ENCODE data around the gene ANKS6. TPM values are rescaled to one million over a fixed set of nuclear protein-coding genes. Genes with fewer than 3 reads are reported as not detected.

ANKS6 gene
- 21.2 and 21.8 TPM in 2 replicates for total RNA-seq (2022)
- Bru-seq, nascent RNA = percentile 58 among the genes with signal in this experiment
- BruChase-seq, experiment 1, labeled RNA remaining after a 6-hour chase = percentile 54 among the genes with signal in this experiment
- percentile 59 among the genes with signal in this experiment for BruChase-seq, experiment 2, labeled RNA remaining after a 2-hour chase
- long read RNA-seq, full-length matches to known transcripts = 6 of 46 reads
- long read RNA-seq, partial matches to known transcripts = 17 of 46 reads
- long read RNA-seq, other reads (novel, unspliced or antisense) = 23 of 46 reads

DNA sequence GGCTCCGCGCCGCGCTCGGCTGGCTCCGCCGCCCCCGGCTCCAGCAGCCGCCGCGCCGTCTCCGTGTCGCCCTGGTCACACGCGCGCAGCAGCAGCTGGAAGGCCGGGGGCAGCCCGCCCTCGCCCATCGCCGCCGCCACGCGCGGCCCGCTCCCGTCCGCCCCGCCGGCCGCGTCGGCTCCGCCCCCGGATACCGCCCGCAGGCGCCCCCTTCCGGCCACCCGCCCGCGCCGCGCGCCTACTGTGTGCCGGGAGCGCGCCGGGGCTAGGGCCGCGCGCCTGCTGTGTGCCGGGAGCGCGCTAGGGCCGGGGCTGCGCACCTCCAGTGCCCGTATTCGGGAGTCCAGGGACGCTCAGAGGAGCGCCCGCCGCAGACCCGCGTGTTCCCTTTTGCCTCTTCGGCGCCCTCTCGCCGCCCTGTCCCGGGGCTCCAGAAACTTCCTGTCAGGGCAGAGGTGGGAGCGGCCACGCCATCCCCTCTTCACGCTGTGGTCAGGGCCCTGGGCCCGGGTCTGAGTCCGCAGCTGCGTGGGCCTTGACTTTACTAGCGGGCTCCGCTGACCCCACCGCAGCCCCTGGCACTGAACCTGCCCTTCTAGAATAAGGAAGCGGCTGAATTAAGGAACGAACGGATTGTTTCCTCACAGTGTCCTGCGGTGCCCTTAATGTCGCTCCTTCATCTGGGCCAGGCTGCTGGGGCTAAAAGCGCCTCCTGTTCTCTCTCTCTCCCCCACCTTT, at the start of gene ANKS6:
Gene ANKS6, minus strand, starts transcription at position 192 of the 738 bp plus-strand sequence. Its CDS starts 64 bp downstream, at position 128.
- Mint-ChIP-seq H3K4me3 (ENCODE audit: unreplicated experiment) (peak within 1 kb of the TSS; percentile 60), H3K27me3 (ENCODE audit: insufficient read depth, unreplicated experiment) (no peaks in the 10 kb centered on the region), H3K27ac (ENCODE audit: low read depth, unreplicated experiment) (no peak within 1 kb of the TSS), H3K4me1 (ENCODE audit: insufficient read depth, unreplicated experiment) (peaks cover 26% of the 10 kb centered on the region), H3K9me3 (ENCODE audit: unreplicated experiment) (no peaks in the 10 kb centered on the region), H3K36me3 (ENCODE audit: insufficient read depth, unreplicated experiment) (no peaks in the 10 kb centered on the region)
- TF ChIP-seq, protein P1, sequence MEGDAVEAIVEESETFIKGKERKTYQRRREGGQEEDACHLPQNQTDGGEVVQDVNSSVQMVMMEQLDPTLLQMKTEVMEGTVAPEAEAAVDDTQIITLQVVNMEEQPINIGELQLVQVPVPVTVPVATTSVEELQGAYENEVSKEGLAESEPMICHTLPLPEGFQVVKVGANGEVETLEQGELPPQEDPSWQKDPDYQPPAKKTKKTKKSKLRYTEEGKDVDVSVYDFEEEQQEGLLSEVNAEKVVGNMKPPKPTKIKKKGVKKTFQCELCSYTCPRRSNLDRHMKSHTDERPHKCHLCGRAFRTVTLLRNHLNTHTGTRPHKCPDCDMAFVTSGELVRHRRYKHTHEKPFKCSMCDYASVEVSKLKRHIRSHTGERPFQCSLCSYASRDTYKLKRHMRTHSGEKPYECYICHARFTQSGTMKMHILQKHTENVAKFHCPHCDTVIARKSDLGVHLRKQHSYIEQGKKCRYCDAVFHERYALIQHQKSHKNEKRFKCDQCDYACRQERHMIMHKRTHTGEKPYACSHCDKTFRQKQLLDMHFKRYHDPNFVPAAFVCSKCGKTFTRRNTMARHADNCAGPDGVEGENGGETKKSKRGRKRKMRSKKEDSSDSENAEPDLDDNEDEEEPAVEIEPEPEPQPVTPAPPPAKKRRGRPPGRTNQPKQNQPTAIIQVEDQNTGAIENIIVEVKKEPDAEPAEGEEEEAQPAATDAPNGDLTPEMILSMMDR (IDR thresholded peaks at IDR 0.05; ENCODE audit: unreplicated experiment) = peak; percentile 54
- ChIA-PET CTCF (interaction anchor here (0.6 to 2.1 kb wide), 5 partner anchors 8 to 481 kb away, joined by 3 to 10 read pairs (median 3); no protein-coding TSS in a partner anchor), POLR2A (no interaction called here)
- DNase-seq (ENCODE audit: unreplicated experiment) = peak; percentile 64
- intact Hi-C loops (cut with micrococcal nuclease) = no loop called here
- BruUV-seq (replicated peaks) = no TSS peak

DNA sequence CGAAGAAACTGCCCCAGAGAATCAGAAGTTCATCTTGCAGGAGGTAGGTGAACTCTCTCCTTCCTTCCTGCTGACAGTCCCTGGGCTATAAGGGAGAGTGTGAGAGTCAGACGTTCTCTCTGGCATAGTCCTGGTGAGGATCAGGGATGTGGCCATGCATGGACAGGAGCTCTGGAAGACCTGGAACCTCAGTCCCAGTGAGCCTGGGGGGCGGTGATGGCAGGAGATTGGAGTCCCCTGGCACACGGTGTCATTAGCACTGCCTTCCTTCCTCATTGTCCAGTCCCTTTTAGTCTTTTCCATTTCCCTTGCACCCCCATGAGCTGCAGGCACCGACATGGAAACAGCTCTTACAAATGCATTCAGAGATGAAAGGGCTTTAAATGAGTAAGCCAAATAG, 49.7 kb upstream of the ANKS6 start:
- Mint-ChIP-seq H3K27ac (ENCODE audit: low read depth, unreplicated experiment) (no peak overlapping the region), H3K9me3 (ENCODE audit: unreplicated experiment) (no peaks in the 10 kb centered on the region), H3K4me1 (ENCODE audit: insufficient read depth, unreplicated experiment) (peaks cover 10% of the 10 kb centered on the region), H3K27me3 (ENCODE audit: insufficient read depth, unreplicated experiment) (peaks cover 38% of the 10 kb centered on the region), H3K4me3 (ENCODE audit: unreplicated experiment) (no peak overlapping the region), H3K36me3 (ENCODE audit: insufficient read depth, unreplicated experiment) (no peaks in the 10 kb centered on the region)
- DNase-seq (ENCODE audit: unreplicated experiment) = no peak
- CTCF ChIA-PET = interaction anchor here (0.6 to 11.2 kb wide), 8 partner anchors 16 to 302 kb away, joined by 3 to 226 read pairs (median 3); no protein-coding TSS in a partner anchor
- intact Hi-C loops (cut with micrococcal nuclease) = loop anchor here (5.0 kb wide), 1 partner anchor 1751 kb away; no protein-coding TSS in a partner anchor
- no TSS peak for BruUV-seq (replicated peaks)
- POLR2A ChIA-PET = no interaction called here
- TF ChIP-seq, protein P1 (IDR thresholded peaks at IDR 0.05; ENCODE audit: unreplicated experiment) = no peak

DNA sequence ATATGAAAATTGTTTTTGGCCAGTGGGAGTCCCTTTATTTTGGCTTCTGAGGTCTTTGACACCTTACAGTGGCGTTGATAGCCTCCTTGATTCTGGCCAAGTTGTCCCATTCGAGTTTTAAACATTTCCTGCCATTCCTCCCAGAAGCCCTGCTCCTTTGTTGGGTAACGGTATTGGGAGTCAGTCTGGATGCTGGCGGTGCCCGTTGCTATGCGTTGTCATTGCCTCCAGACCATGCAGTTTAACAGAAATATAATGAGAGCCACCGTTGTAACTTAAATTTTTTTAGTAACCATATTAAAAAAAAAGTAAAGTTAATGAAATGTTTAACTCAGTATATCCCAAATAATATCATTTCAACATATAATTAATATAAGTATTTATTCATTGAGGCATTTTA, 46.2 kb upstream of the ANKS6 start:
- POLR2A ChIA-PET = no interaction called here
- TF ChIP-seq, protein P1 (IDR thresholded peaks at IDR 0.05; ENCODE audit: unreplicated experiment) = no peak
- no peaks in the 10 kb centered on the region for H3K36me3 Mint-ChIP-seq (ENCODE audit: insufficient read depth, unreplicated experiment)
- CTCF ChIA-PET = interaction anchor here (0.6 to 11.2 kb wide), 5 partner anchors 8 to 299 kb away, joined by 3 to 226 read pairs (median 5); no protein-coding TSS in a partner anchor
- peaks cover 69% of the 10 kb centered on the region for H3K27me3 Mint-ChIP-seq (ENCODE audit: insufficient read depth, unreplicated experiment)
- H3K9me3 Mint-ChIP-seq (ENCODE audit: unreplicated experiment) = no peaks in the 10 kb centered on the region
- intact Hi-C loops (cut with micrococcal nuclease) = no loop called here
- no TSS peak for BruUV-seq (replicated peaks)
- DNase-seq (ENCODE audit: unreplicated experiment) = no peak
- H3K4me1 Mint-ChIP-seq (ENCODE audit: insufficient read depth, unreplicated experiment) = no peaks in the 10 kb centered on the region
- H3K4me3 Mint-ChIP-seq (ENCODE audit: unreplicated experiment) = no peak overlapping the region
- H3K27ac Mint-ChIP-seq (ENCODE audit: low read depth, unreplicated experiment) = no peak overlapping the region

DNA sequence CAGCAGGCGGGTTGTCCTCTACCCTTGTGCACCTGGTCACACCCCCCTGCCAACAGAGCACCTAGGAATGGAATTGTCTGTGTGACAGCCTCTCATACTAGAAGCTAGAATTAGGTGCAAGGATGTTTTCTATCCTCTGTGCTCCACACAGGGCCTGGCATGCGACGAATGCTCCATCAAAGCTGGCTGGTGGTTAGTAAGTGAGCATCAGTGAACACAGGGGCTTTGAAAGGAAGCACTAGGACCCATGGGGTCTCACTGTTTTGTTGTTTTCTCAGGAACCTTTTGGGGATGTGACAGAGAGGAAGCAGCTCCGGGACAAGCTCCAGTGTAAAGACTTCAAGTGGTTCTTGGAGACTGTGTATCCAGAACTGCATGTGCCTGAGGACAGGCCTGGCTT, 43.4 kb upstream of the ANKS6 start:
- Mint-ChIP-seq H3K27me3 (ENCODE audit: insufficient read depth, unreplicated experiment) (peaks cover 72% of the 10 kb centered on the region), H3K4me1 (ENCODE audit: insufficient read depth, unreplicated experiment) (no peaks in the 10 kb centered on the region), H3K9me3 (ENCODE audit: unreplicated experiment) (no peaks in the 10 kb centered on the region), H3K36me3 (ENCODE audit: insufficient read depth, unreplicated experiment) (no peaks in the 10 kb centered on the region), H3K27ac (ENCODE audit: low read depth, unreplicated experiment) (no peak overlapping the region), H3K4me3 (ENCODE audit: unreplicated experiment) (no peak overlapping the region)
- intact Hi-C loops (cut with micrococcal nuclease) = no loop called here
- TF ChIP-seq, protein P1 (IDR thresholded peaks at IDR 0.05; ENCODE audit: unreplicated experiment) = no peak
- no TSS peak for BruUV-seq (replicated peaks)
- CTCF ChIA-PET = interaction anchor here (3.7 to 5.8 kb wide), 2 partner anchors 9 to 159 kb away, joined by 18 to 55 read pairs; no protein-coding TSS in a partner anchor
- POLR2A ChIA-PET = no interaction called here
- DNase-seq (ENCODE audit: unreplicated experiment) = no peak
